Prostate gland (tissue), 2 donors: Measurements from ENCODE around the gene LPAR5. TPM values are rescaled to one million over a fixed set of nuclear protein-coding genes. Genes with fewer than 3 reads are reported as not detected.

Experiments
- DNase-seq: peaks from one replicate; pipeline ENCODE4 v3.0.0-alpha.2; 2019; ENCODE audit warnings: low spot score
- H3K27ac ChIP-seq, 2 donors: fragments of 200-600 bp; sonication (generic); 2 replicates each; pipeline ENCODE4 v1.5.1; 2017 to 2019
- H3K27me3 ChIP-seq: fragments of 200-600 bp; sonication (generic); replicated peaks from 2 replicates; pipeline ENCODE4 v1.5.1; 2019; ENCODE audit not compliant: insufficient read depth
- H3K36me3 ChIP-seq, 2 donors: fragments of 200-600 bp; sonication (generic); 1 replicate in 1 of 2; 2 replicates in 1 of 2; pipeline versions ENCODE4 v1.5.1 to v1.8.1; 2017 to 2019
- H3K4me1 ChIP-seq: fragments of 200-600 bp; sonication (generic); replicated peaks from 2 replicates; pipeline ENCODE4 v1.5.1; 2019
- H3K4me3 ChIP-seq, 2 donors: fragments of 200-600 bp; sonication (generic); 2 replicates each; pipeline ENCODE4 v1.5.1; 2017 to 2019
- H3K9me3 ChIP-seq: fragments of 200-600 bp; sonication (generic); 2 replicates; pipeline ENCODE4 v1.5.1; 2017
- CTCF ChIP-seq, 4 experiments: fragments of 200-600 bp in 2 of 4; fragments of 450-650 bp in 2 of 4; sonication (generic) in 2 of 4; IDR thresholded peaks; 1 replicate in 3 of 4; 2 replicates in 1 of 4; pipeline ENCODE4 v1.5.1; 2016 to 2019; ENCODE audit warnings: antibody characterized with exemption in 4 of 4, mild to moderate bottlenecking in 2 of 4, moderate library complexity in 2 of 4
- POLR2A ChIP-seq: fragments of 450-650 bp; IDR thresholded peaks from one replicate; pipeline ENCODE4 v1.6.1; 2016; ENCODE audit warnings: antibody characterized with exemption, mild to moderate bottlenecking
- POLR2AphosphoS5 ChIP-seq: sonication (generic); formaldehyde crosslinking; IDR thresholded peaks from one replicate; pipeline ENCODE4 v1.6.1; 2017; ENCODE audit warnings: antibody characterized with exemption
- WGBS: methylation state at CpG from one replicate; pipeline ENCODE4 v1.1.5; 2018; 5-methylcytosine and 5-hydroxymethylcytosine counted together
- intact Hi-C: fragments of 100-400 bp; cut with DNase I; formaldehyde crosslinking; loops from one replicate; pipeline ENCODE4 v1.14.2; 2022
- total RNA-seq, 2 donors: library from RNA; depleted of rRNA; stranded (reverse); fragments of >200 nt; gene quantifications; one replicate each; pipeline ENCODE4 v1.1.0, GENCODE V29; 2016

LPAR5 gene
- total RNA-seq, 2 donors from 2014 or later, result 0.59 to 1.9 TPM

GRCh38 chr12:6666211-6666610, 30.5 kb upstream of the LPAR5 start:
- Histone ChIP-seq H3K9me3 (no peaks in the 10 kb centered on the region), H3K4me3 (no peak overlapping the region), H3K27me3 (no peaks in the 10 kb centered on the region), H3K27ac (no peak overlapping the region), H3K36me3 (peaks cover 23 to 29% of the 10 kb centered on the region in 2 donors), H3K4me1 (no peaks in the 10 kb centered on the region)
- WGBS, result 100% methylated on average over 2 of the region's 2 CpGs
- intact Hi-C loops, result no loop called here
- no peak for DNase-seq
- TF ChIP-seq POLR2A, result no peak
- no peak for TF ChIP-seq POLR2AphosphoS5
- TF ChIP-seq CTCF (IDR thresholded peaks at IDR 0.05), result no peak

DNA sequence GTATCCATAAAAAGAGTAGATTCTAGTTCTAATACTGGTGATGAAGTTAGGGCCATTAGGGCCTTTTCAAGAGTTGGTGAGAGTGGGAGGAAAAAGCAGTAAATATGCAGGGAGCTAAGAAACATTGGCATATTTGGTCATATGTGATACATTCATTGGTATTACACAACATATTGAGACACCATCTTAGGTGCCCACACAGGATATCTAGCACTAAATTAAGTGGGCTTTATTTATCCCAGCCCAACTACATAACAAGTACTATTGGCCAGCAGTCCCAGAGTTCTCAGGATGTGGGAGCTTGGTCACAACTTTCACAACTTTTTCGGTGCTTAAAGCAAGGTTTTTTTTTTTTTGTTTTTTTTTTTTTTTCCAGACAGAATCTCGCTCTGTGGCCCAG, 29.1 kb upstream of the LPAR5 start:
- intact Hi-C loops, result no loop called here
- DNase-seq, result no peak
- H3K4me3 ChIP-seq, result no peak overlapping the region
- no peaks in the 10 kb centered on the region for H3K9me3 ChIP-seq
- H3K27me3 ChIP-seq, result no peaks in the 10 kb centered on the region
- no peaks in the 10 kb centered on the region for H3K4me1 ChIP-seq
- peaks cover 20 to 21% of the 10 kb centered on the region in 2 donors for H3K36me3 ChIP-seq
- no peak for TF ChIP-seq POLR2AphosphoS5
- no peak for TF ChIP-seq CTCF (IDR thresholded peaks at IDR 0.05)
- 83% methylated on average over 2 of the region's 2 CpGs for WGBS
- no peak overlapping the region for H3K27ac ChIP-seq

GRCh38 chr12:6662906-6663742, 27.4 kb upstream of the LPAR5 start, which contains the start of gene ING4:
TSS of gene ING4 (minus strand) at chr12:6663119. CDS start at chr12:6663101, 18 bp downstream.
- intact Hi-C loops, result loop anchor here (1.0 to 2.0 kb wide), 2 partner anchors 26 to 48 kb away; partner anchors contain the start of gene ZNF384
- WGBS, result 2% methylated on average over 37 of the region's 37 CpGs
- H3K9me3 ChIP-seq, result no peaks in the 10 kb centered on the region
- peak; percentile 100 for DNase-seq
- TF ChIP-seq POLR2A (peak; percentile 45), CTCF (IDR thresholded peaks at IDR 0.05) (no peak), POLR2AphosphoS5 (peak; percentile 97)
- peaks cover 9 to 15% of the 10 kb centered on the region in 2 donors for H3K36me3 ChIP-seq
- peak within 1 kb of the TSS; percentile 55 to 83 for H3K4me3 ChIP-seq
- no peaks in the 10 kb centered on the region for H3K4me1 ChIP-seq
- H3K27ac ChIP-seq, result peak within 1 kb of the TSS; percentile 78
- H3K27me3 ChIP-seq, result no peaks in the 10 kb centered on the region

GRCh38 chr12:6662602-6662905, 26.8 kb upstream of the LPAR5 start:
- under 1% methylated on average over 10 of the region's 10 CpGs for WGBS
- H3K9me3 ChIP-seq, result no peaks in the 10 kb centered on the region
- TF ChIP-seq POLR2AphosphoS5, result no peak
- no peak for TF ChIP-seq CTCF (IDR thresholded peaks at IDR 0.05)
- TF ChIP-seq POLR2A, result no peak

GRCh38 chr12:6653987-6654386, 18.2 kb upstream of the LPAR5 start:
- intact Hi-C loops, result no loop called here

More at GRCh38 chr12:6662602-6662905, 26.8 kb upstream of the LPAR5 start:
- Histone ChIP-seq H3K27me3 (no peaks in the 10 kb centered on the region), H3K4me3 (peak overlapping the region; percentile 55 to 83), H3K36me3 (peaks cover 6 to 9% of the 10 kb centered on the region in 2 donors), H3K4me1 (no peaks in the 10 kb centered on the region), H3K27ac (peak overlapping the region; percentile 68 to 78)
- no peak for DNase-seq
- intact Hi-C loops, result loop anchor here (2.0 kb wide), 1 partner anchor 48 kb away; no protein-coding TSS in a partner anchor

More at GRCh38 chr12:6653987-6654386, 18.2 kb upstream of the LPAR5 start:
- H3K9me3 ChIP-seq, result no peaks in the 10 kb centered on the region
- TF ChIP-seq CTCF (IDR thresholded peaks at IDR 0.05), result no peak
- no peak for TF ChIP-seq POLR2AphosphoS5
- TF ChIP-seq POLR2A, result no peak
- H3K4me1 ChIP-seq, result no peaks in the 10 kb centered on the region
- WGBS, result 87% methylated on average over 5 of the region's 5 CpGs
- no peak overlapping the region for H3K27ac ChIP-seq
- no peak for DNase-seq
- H3K4me3 ChIP-seq, result no peak overlapping the region
- no peaks in the 10 kb centered on the region for H3K27me3 ChIP-seq
- H3K36me3 ChIP-seq, result peaks cover 0 to 15% of the 10 kb centered on the region in 2 donors
